ENCODE measurements around the gene RAX2. TPM values are rescaled to one million over a fixed set of nuclear protein-coding genes. Genes with fewer than 3 reads are reported as not detected.
A peak's percentile ranks its signal among the peaks of the same experiment; 100 is the strongest.

RAX2 gene
- total RNA-seq, 1 donor from 2014 or later: not detected

DNA sequence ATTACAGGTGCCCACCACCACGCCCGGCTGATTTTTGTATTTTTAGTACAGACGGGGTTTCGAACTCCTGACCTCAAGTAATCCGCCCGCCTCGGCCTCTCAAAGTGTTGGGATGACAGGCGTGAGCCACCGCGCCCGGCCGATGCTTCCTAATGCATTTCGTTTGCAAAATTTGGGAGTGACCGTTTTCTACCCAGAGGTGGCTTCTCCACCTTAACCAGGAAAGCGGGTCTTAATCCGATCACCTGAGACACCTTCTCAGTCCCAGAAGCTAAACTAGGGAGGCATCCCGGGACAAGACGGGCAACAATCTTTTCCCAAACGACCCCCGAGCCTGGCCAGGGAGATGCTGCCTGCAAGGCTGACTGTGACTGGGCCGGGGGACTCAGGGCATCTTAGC is 29.0 kb upstream of the RAX2 start:
- peaks cover 16% of the 10 kb centered on the region for H3K4me1 ChIP-seq
- peaks cover 29% of the 10 kb centered on the region for H3K27me3 ChIP-seq (ENCODE audit: low read depth)
- peaks cover 8% of the 10 kb centered on the region for H3K9me3 ChIP-seq
- no peaks in the 10 kb centered on the region for H3K36me3 ChIP-seq
- DNase-seq (no peak), ATAC-seq (no peak)
- peak overlapping the region; percentile 11 for H3K27ac ChIP-seq
- TF ChIP-seq, protein P1, sequence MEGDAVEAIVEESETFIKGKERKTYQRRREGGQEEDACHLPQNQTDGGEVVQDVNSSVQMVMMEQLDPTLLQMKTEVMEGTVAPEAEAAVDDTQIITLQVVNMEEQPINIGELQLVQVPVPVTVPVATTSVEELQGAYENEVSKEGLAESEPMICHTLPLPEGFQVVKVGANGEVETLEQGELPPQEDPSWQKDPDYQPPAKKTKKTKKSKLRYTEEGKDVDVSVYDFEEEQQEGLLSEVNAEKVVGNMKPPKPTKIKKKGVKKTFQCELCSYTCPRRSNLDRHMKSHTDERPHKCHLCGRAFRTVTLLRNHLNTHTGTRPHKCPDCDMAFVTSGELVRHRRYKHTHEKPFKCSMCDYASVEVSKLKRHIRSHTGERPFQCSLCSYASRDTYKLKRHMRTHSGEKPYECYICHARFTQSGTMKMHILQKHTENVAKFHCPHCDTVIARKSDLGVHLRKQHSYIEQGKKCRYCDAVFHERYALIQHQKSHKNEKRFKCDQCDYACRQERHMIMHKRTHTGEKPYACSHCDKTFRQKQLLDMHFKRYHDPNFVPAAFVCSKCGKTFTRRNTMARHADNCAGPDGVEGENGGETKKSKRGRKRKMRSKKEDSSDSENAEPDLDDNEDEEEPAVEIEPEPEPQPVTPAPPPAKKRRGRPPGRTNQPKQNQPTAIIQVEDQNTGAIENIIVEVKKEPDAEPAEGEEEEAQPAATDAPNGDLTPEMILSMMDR (IDR thresholded peaks at IDR 0.05): no peak
- intact Hi-C loops (cut with DNase I): no loop called here
- H3K4me3 ChIP-seq: peak overlapping the region; percentile 33

DNA sequence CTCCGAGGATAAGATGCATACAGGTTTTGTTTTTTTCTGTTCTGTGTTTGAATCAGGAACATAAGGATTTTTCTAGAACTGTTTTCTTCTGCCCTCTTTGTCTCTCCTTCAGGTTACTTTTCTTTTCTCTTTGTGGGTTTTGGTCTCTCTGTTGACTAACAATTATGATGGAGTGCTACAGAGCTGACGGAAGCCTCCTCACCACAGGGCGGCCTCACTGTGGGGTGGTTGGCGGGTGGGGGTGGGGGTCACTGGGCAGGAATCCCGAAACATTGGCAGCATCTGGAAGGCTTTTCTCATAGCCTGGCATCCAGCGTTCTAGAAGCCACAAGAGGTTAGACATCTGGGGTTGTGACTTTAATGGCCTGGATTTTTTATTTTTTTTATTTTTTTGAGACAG is 26.1 kb upstream of the RAX2 start:
- ATAC-seq (no peak), DNase-seq (no peak)
- no peaks in the 10 kb centered on the region for H3K36me3 ChIP-seq
- no peak overlapping the region for H3K4me3 ChIP-seq
- H3K4me1 ChIP-seq: peaks cover 16% of the 10 kb centered on the region
- peaks cover 29% of the 10 kb centered on the region for H3K27me3 ChIP-seq (ENCODE audit: low read depth)
- H3K27ac ChIP-seq: no peak overlapping the region
- intact Hi-C loops (cut with DNase I): no loop called here
- peaks cover 8% of the 10 kb centered on the region for H3K9me3 ChIP-seq
- TF ChIP-seq, protein P1 (IDR thresholded peaks at IDR 0.05): no peak

DNA sequence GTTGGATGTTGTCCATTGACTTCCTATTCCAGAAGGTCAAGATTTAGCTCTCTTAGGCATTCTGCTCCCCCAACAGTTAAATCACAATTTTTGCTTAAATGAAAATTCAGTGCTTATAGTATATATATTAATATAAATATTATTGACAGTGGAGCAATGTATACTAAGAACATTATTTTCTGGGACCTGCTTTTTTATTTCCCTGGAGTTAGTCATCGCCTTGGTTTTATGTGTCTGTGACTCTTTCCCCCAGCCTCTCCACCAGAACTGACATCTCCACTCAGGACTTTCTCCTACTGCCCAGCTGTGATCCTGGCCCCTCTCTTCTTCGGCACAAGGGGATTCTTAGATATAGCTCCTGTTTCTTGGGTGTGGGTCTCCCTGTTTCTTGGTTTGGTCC is 24.3 kb upstream of the RAX2 start:
- no peak for DNase-seq
- H3K9me3 ChIP-seq: peaks cover 8% of the 10 kb centered on the region
- TF ChIP-seq, protein P1 (IDR thresholded peaks at IDR 0.05): no peak
- no peak overlapping the region for H3K27ac ChIP-seq
- H3K4me3 ChIP-seq: no peak overlapping the region
- no peaks in the 10 kb centered on the region for H3K36me3 ChIP-seq
- H3K27me3 ChIP-seq (ENCODE audit: low read depth): peaks cover 18% of the 10 kb centered on the region
- intact Hi-C loops (cut with DNase I): no loop called here
- no peak for ATAC-seq
- H3K4me1 ChIP-seq: peaks cover 9% of the 10 kb centered on the region

DNA sequence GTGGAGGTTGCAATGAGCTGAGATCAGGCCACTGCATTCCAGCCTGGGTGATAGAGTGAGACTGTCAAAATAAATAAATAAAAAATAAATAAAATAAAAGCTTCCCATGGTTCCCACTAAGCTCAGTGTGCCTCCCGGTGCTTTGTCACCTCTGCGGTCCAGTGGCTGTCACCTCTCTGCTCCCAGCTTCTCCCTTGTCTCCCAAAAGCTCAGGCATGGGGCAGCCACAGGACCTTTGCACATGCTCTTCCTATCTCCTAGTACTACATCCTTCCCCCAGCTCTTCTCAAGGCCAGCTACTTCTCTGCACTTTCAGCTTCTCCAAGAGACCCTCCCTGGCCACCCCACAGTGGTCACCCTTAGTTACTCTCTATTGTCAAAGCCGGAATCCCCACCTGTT is 21.8 kb upstream of the RAX2 start:
- Histone ChIP-seq H3K27me3 (ENCODE audit: low read depth) (peaks cover under 1% of the 10 kb centered on the region), H3K27ac (no peak overlapping the region), H3K36me3 (no peaks in the 10 kb centered on the region), H3K4me3 (no peak overlapping the region), H3K9me3 (peaks cover 8% of the 10 kb centered on the region), H3K4me1 (no peaks in the 10 kb centered on the region)
- ATAC-seq (no peak), DNase-seq (no peak)
- TF ChIP-seq, protein P1 (IDR thresholded peaks at IDR 0.05): no peak
- intact Hi-C loops (cut with DNase I): no loop called here

DNA sequence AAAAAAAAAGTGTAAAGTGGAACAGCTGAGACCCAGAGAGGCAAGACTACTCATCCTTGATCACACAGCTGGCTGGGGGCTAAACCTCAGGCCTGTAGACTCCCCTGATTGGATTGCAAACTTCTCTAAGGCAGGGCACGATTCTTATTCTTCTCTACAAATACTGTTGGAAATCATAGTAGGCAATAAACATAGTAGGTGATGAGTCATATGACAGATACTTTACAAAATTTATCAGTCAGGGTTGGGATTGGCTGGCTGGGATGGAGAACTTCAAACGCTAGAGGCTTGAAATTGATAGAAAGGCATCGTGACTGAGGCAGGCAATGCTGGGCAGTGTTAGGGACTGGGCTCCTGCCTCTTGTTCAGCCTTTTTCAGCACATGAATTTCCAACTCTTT is 20.1 kb upstream of the RAX2 start:
- no peak overlapping the region for H3K4me3 ChIP-seq
- no peaks in the 10 kb centered on the region for H3K4me1 ChIP-seq
- H3K9me3 ChIP-seq: peaks cover 8% of the 10 kb centered on the region
- ATAC-seq (no peak), DNase-seq (no peak)
- H3K27me3 ChIP-seq (ENCODE audit: low read depth): no peaks in the 10 kb centered on the region
- intact Hi-C loops (cut with DNase I): no loop called here
- TF ChIP-seq, protein P1 (IDR thresholded peaks at IDR 0.05): no peak
- no peaks in the 10 kb centered on the region for H3K36me3 ChIP-seq
- no peak overlapping the region for H3K27ac ChIP-seq

DNA sequence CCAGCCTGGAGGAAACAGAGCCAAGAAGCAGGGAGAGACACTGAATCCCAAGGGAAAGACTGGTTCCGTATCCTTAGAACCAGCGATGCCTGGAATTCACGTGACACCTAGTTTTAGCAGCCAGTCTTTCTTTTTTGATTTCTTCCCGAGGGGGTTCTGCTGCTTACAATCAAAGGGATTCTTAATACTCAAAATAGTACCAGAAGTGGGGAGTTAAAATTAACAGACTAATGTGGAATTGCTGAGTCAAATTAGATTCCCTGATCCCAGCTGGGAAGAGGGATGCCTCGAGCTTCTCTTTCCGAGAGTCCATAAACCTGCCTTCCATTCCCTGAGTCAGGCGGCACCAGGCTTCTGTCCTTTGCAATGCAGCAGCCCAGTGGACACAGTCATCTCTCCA is 18.9 kb upstream of the RAX2 start:
- Histone ChIP-seq H3K27me3 (ENCODE audit: low read depth) (peaks cover 1% of the 10 kb centered on the region), H3K4me1 (peaks cover 5% of the 10 kb centered on the region), H3K36me3 (no peaks in the 10 kb centered on the region), H3K9me3 (no peaks in the 10 kb centered on the region), H3K27ac (no peak overlapping the region), H3K4me3 (no peak overlapping the region)
- intact Hi-C loops (cut with DNase I): no loop called here
- no peak for DNase-seq
- ATAC-seq: no peak
- TF ChIP-seq, protein P1 (IDR thresholded peaks at IDR 0.05): no peak

All from lower lobe of right lung (tissue), 2 donors.